OCI-LY7 (cell line): ENCODE measurements around the gene CCDC192. TPM values are rescaled to one million over a fixed set of nuclear protein-coding genes. Genes with fewer than 3 reads are reported as not detected.

Experiments used
- BruUV-seq: library from RNA; stranded (reverse); fragments of 400-500 nt; replicated peaks from 2 replicates; lab custom pipeline; 2021; lab: Mats Ljungman, UMichigan
- CTCF ChIA-PET: fragments of 300-600 bp; sonication (Branson Sonifier 250); formaldehyde crosslinking; loops from one replicate; lab custom pipeline; 2022; ENCODE audit warnings: antibody characterized with exemption; ENCODE audit not compliant: unreplicated experiment; lab: Charles Lee
- POLR2A ChIA-PET: fragments of 300-600 bp; sonication (Branson Sonifier 250); formaldehyde crosslinking; loops from one replicate; lab custom pipeline; 2022; ENCODE audit warnings: antibody characterized with exemption; lab: Charles Lee
- DNase-seq: peaks from one replicate; pipeline ENCODE4 v3.0.0-alpha.2; 2015; ENCODE audit warnings: low spot score
- H2AFZ ChIP-seq: fragments of 200-600 bp; sonication (generic), shearing (Covaris generic); 2 replicates; pipeline ENCODE4 v1.6.1; 2014; ENCODE audit warnings: mild to moderate bottlenecking, antibody characterized with exemption, low read length, moderate library complexity
- H3K27ac ChIP-seq: fragments of 200-600 bp; sonication (generic); 2 replicates; pipeline ENCODE4 v1.5.1; 2014; ENCODE audit warnings: mixed run types, low read depth, mild to moderate bottlenecking, moderate library complexity, low read length, inconsistent platforms; ENCODE audit not compliant: poor library complexity, severe bottlenecking
- H3K36me3 ChIP-seq: fragments of 200-600 bp; sonication (generic); 2 replicates; pipeline ENCODE4 v1.6.1; 2014; ENCODE audit warnings: mild to moderate bottlenecking, antibody characterized with exemption, low read length, moderate library complexity, mixed read lengths; ENCODE audit not compliant: insufficient read depth
- H3K4me1 ChIP-seq: fragments of 200-600 bp; sonication (generic); 2 replicates; pipeline ENCODE4 v1.5.1; 2014; ENCODE audit warnings: mild to moderate bottlenecking, low read length; ENCODE audit not compliant: insufficient read depth, poor library complexity, severe bottlenecking
- H3K4me2 ChIP-seq: fragments of 200-600 bp; sonication (generic); 2 replicates; pipeline ENCODE4 v1.6.1; 2014; ENCODE audit warnings: mild to moderate bottlenecking, low read length
- H3K4me3 ChIP-seq: fragments of 200-600 bp; sonication (generic); 2 replicates; pipeline ENCODE4 v1.5.1; 2014; ENCODE audit warnings: mild to moderate bottlenecking, low read depth, low read length; ENCODE audit not compliant: poor library complexity, severe bottlenecking
- H3K79me2 ChIP-seq: fragments of 200-600 bp; sonication (generic); 2 replicates; pipeline ENCODE4 v1.6.1; 2016; ENCODE audit warnings: low read depth, mild to moderate bottlenecking, low read length, moderate library complexity, mixed read lengths; ENCODE audit not compliant: insufficient read depth
- H3K9me2 ChIP-seq: fragments of 200-600 bp; sonication (generic); 2 replicates; pipeline ENCODE4 v1.6.1; 2016; ENCODE audit warnings: mild to moderate bottlenecking, low read length, mixed read lengths; ENCODE audit not compliant: insufficient read depth
- H3K9me3 ChIP-seq: fragments of 200-600 bp; sonication (generic); 2 replicates; pipeline ENCODE4 v1.6.1; 2014; ENCODE audit warnings: mild to moderate bottlenecking, mixed run types, low read length, mixed read lengths
- H4K20me1 ChIP-seq: fragments of 200-600 bp; sonication (generic); 2 replicates; pipeline ENCODE4 v1.6.1; 2014; ENCODE audit warnings: mild to moderate bottlenecking, antibody characterized with exemption, low read length, moderate library complexity, mixed read lengths; ENCODE audit not compliant: insufficient read depth
- EZH2phosphoT487 ChIP-seq: fragments of 200-600 bp; sonication (generic); IDR thresholded peaks from 2 replicates; pipeline ENCODE4 v1.6.1; 2018; ENCODE audit warnings: low read depth, borderline replicate concordance, mild to moderate bottlenecking, mixed run types, antibody characterized with exemption, low read length, moderate library complexity, mixed read lengths
- intact Hi-C: fragments of 100-400 bp; cut with micrococcal nuclease; formaldehyde crosslinking; loops from one replicate; pipeline ENCODE4 v1.10.0; 2022; ENCODE audit not compliant: unreplicated experiment
- total RNA-seq, 2 experiments: library from RNA; depleted of rRNA in 1 of 2; stranded (reverse); fragments of >200 nt in 1 of 2; shearing (Covaris generic) in 1 of 2; gene quantifications; 2 replicates each; pipeline ENCODE4 v1.2.3, GENCODE V29; 2014 to 2022
- TF ChIP-seq, protein P1 (sequence below): fragments of 200-600 bp; sonication (generic); conservative IDR thresholded peaks from 2 replicates; pipeline ENCODE4 v1.5.1; 2014; ENCODE audit warnings: mild to moderate bottlenecking, antibody characterized with exemption, low read length, moderate library complexity, mixed read lengths

The CCDC192 gene
- total RNA-seq, 2 experiments from 2014 or later: not detected

DNA sequence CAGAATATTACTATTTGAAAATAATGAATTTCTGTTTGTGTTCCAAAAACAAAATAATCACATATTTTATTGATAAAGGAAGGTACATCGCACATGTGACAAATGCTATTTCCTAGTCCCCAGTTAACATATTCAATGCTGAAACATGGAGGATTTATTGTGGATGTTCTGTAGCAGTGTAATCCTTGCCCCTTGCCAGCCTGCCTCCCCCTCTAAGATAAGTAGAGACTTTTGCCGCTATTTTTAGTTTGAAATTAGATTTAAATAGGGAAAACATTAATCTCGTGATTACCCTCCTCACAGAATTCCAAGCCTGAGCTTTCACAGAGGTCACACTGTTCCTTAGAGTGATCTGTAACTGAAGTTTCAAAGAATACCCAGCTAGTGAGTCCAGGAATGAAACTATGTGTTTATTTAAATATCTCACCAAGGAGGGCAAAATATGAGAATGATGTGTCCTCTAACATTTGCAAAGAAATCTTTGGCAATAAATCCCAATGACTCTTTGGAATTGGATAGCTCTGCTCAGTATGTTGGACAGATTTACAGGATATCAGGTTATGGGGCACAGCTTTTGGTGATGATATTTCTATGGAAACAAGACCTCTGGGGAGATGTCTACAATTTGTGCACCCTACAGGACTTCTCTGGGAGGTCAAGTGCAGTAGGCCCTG is 37.0 kb upstream of the CCDC192 start:
- H3K9me3 ChIP-seq: no peaks in the 10 kb centered on the region
- H3K4me1 ChIP-seq: no peaks in the 10 kb centered on the region
- H3K4me2 ChIP-seq: no peak overlapping the region
- CTCF ChIA-PET: no interaction called here
- no TSS peak for BruUV-seq
- intact Hi-C loops: no loop called here
- TF ChIP-seq, protein P1, sequence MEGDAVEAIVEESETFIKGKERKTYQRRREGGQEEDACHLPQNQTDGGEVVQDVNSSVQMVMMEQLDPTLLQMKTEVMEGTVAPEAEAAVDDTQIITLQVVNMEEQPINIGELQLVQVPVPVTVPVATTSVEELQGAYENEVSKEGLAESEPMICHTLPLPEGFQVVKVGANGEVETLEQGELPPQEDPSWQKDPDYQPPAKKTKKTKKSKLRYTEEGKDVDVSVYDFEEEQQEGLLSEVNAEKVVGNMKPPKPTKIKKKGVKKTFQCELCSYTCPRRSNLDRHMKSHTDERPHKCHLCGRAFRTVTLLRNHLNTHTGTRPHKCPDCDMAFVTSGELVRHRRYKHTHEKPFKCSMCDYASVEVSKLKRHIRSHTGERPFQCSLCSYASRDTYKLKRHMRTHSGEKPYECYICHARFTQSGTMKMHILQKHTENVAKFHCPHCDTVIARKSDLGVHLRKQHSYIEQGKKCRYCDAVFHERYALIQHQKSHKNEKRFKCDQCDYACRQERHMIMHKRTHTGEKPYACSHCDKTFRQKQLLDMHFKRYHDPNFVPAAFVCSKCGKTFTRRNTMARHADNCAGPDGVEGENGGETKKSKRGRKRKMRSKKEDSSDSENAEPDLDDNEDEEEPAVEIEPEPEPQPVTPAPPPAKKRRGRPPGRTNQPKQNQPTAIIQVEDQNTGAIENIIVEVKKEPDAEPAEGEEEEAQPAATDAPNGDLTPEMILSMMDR: no peak
- TF ChIP-seq EZH2phosphoT487: no peak
- POLR2A ChIA-PET: interaction anchor here (0.6 to 0.7 kb wide), 2 partner anchors 233 to 471 kb away, joined by 3 to 6 read pairs; no protein-coding TSS in a partner anchor
- H3K79me2 ChIP-seq: no peaks in the 10 kb centered on the region
- no peak for DNase-seq
- H4K20me1 ChIP-seq: no peaks in the 10 kb centered on the region
- no peaks in the 10 kb centered on the region for H3K36me3 ChIP-seq
- H3K4me3 ChIP-seq: no peak overlapping the region
- H3K9me2 ChIP-seq: no peaks in the 10 kb centered on the region
- no peak overlapping the region for H3K27ac ChIP-seq
- H2AFZ ChIP-seq: no peak overlapping the region

- Histone ChIP-seq H3K79me2 (no peaks in the 10 kb centered on the region), H3K4me3 (no peak overlapping the region), H3K36me3 (no peaks in the 10 kb centered on the region), H3K9me3 (no peaks in the 10 kb centered on the region), H4K20me1 (no peaks in the 10 kb centered on the region), H2AFZ (no peak overlapping the region), H3K9me2 (no peaks in the 10 kb centered on the region), H3K4me1 (no peaks in the 10 kb centered on the region), H3K4me2 (no peak overlapping the region), H3K27ac (no peak overlapping the region)
- ChIA-PET POLR2A (interaction anchor here (0.6 to 1.1 kb wide), 2 partner anchors 13 to 39 kb away, joined by 3 read pairs; no protein-coding TSS in a partner anchor), CTCF (no interaction called here)
- no TSS peak for BruUV-seq
- intact Hi-C loops: no loop called here
- TF ChIP-seq, protein P1: no peak
- no peak for TF ChIP-seq EZH2phosphoT487
- no peak for DNase-seq
These were observed 35.3 kb upstream of the CCDC192 start for GRCh38 chr5:127667926-127668325.

- H3K4me1 ChIP-seq: no peaks in the 10 kb centered on the region
- POLR2A ChIA-PET: interaction anchor here (0.7 kb wide), 1 partner anchor 17 kb away, joined by 3 read pairs; no protein-coding TSS in a partner anchor
- no peaks in the 10 kb centered on the region for H4K20me1 ChIP-seq
- CTCF ChIA-PET: interaction anchor here (0.6 kb wide), 1 partner anchor 15 kb away, joined by 3 read pairs; no protein-coding TSS in a partner anchor
- no peak for TF ChIP-seq EZH2phosphoT487
- TF ChIP-seq, protein P1: no peak
- intact Hi-C loops: no loop called here
- H3K4me3 ChIP-seq: no peak overlapping the region
- H3K4me2 ChIP-seq: no peak overlapping the region
- H3K9me2 ChIP-seq: no peaks in the 10 kb centered on the region
- BruUV-seq: no TSS peak
- H3K27ac ChIP-seq: no peak overlapping the region
- DNase-seq: no peak
- H3K79me2 ChIP-seq: no peaks in the 10 kb centered on the region
- no peak overlapping the region for H2AFZ ChIP-seq
- no peaks in the 10 kb centered on the region for H3K36me3 ChIP-seq
- H3K9me3 ChIP-seq: no peaks in the 10 kb centered on the region
These were observed 32.0 kb upstream of the CCDC192 start for GRCh38 chr5:127671218-127671617.
